HT-29 (cell line): Measurements from ENCODE around the gene MAP3K19. TPM values are rescaled to one million over a fixed set of nuclear protein-coding genes. Genes with fewer than 3 reads are reported as not detected.
"Not testable (repeated sequence)": the region's sequence is repeated elsewhere in the genome, so short reads cannot be mapped to it uniquely, and the experiment has no call there.

Source experiments
- DNase-seq: peaks from one replicate; pipeline ENCODE4 v3.0.0-alpha.2; 2015; ENCODE audit warnings: low spot score
- total RNA-seq: library from RNA; depleted of rRNA; stranded (reverse); fragments of >200 nt; shearing (Covaris generic); gene quantifications from 2 replicates; pipeline ENCODE4 v1.2.3, GENCODE V29; 2014

Gene MAP3K19
- total RNA-seq, 1 experiment from 2014 or later: not detected

DNA sequence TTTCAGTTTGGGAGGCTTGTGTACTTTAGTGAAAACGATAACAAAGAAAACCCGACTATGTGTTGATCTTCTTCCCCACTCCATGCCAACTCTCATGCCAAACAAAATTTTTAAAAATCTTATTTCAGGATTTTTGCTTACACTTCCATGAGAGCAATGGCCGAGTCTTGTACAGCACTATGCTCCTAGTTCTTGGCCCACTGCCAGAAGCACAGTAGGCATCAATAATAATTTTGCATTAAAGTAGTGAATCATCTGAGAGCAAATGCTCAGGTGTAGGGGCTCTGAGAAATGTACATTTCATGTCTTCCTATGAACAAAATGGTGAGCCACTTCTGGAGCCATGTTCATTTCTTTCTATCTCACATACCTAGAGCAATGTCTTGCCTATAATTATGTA, 62.2 kb downstream of the MAP3K19 start:
- DNase-seq: no peak

DNA sequence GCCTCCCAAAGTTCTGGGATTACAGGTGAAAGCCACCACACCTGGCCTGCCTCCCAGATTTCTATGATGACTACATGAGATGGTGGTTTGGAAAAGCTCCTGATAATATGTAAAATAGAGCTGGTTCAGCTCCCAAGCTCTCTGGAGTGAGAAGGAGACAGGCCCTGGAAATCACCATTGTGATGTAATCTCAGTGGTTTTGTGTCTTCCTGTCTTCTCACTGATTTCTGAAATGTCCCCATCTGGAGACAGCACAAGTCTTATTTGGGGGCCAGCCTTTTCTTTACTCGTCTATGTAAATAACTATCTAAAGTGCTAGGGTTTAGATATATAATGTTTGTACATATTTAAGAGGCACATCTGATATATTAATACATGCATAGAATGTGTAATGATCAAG, 64.6 kb downstream of the MAP3K19 start:
- DNase-seq: no peak

DNA sequence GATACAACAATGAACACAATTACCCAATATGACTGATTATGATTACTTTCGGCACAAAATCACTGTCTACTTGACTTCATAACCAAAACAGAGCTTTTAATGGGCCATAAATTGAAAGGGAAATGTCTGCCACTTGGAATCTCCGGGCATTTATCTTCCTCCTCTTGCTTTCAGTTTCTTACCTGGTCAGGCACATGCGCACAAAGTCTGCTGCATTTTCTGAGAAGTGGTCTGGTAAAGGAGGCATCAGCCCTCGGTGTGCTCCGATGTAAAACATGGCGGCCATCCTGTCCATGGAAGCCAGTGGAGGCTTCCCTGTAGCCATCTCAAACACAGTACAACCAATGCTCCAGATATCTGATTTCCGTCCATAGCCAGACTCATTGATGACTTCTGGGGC, 66.6 kb downstream of the MAP3K19 start:
- no peak for DNase-seq

DNA sequence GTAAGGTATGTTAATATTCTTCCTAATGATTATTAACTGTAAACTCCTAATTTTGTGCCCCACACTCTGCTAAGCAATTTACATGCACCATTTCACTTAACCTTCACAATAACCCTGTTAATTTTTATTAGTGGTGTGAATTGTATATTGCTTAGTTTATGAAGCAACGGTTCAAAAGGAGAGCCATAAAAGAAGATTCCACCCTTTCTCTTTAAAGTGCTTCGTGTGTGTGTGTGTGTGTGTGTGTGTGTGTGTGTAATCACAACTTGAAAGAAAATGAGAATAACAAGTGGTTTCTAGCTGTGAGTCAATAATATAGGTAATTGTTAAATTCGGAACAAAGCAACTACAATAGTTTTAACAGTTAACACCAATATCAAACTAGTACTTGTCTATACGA, 68.0 kb downstream of the MAP3K19 start:
- no peak for DNase-seq

DNA sequence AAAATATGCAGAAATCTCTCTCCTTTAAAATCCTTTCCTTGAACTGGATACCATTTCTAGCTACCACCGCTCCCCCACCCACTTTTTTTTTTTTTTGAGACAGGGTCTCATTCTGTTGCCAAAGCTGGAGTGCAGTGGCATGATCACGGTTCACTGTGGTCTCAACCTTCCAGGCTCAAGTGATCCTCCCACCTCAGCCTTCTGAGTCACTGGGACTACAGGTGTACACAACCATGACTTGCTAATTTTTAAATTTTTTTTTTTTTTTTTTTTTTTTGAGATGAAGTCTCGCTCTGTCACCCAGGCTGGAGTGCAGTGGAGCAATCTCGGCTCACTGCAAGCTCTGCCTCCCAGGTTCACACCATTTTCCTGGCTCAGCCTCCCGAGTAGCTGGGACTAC, 70.1 kb downstream of the MAP3K19 start:
- not testable (repeated sequence) for DNase-seq

DNA sequence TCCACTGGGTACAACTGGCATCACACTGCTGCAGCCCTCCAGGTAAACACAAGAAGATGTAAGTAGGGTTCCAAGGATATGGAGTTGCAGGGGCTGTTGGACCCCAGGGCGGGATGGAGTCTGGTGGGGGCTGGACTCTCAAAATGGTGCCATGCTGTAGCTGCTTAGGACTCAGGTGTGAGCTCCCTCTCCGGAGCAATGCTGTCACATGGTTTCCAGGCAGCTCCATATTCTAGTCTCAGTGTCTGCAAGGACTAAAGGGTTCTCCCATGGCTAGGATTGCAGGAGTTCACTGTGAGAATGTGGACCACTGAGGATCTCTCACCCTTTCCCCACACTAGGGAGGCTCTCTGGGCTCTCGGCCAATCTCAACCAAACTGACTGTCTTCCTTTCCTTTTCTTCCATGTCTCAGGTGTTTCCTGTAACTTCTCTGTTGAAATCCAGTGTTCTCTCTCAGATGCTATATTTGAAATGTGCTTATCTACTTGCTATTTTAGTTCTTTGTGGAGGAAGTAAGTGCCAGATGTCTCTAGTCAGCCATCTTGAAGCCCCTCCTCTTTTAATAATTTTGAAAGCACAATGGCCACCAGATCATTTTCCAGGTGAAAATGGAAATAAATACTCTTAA, 71.1 kb downstream of the MAP3K19 start:
- DNase-seq: no peak

DNA sequence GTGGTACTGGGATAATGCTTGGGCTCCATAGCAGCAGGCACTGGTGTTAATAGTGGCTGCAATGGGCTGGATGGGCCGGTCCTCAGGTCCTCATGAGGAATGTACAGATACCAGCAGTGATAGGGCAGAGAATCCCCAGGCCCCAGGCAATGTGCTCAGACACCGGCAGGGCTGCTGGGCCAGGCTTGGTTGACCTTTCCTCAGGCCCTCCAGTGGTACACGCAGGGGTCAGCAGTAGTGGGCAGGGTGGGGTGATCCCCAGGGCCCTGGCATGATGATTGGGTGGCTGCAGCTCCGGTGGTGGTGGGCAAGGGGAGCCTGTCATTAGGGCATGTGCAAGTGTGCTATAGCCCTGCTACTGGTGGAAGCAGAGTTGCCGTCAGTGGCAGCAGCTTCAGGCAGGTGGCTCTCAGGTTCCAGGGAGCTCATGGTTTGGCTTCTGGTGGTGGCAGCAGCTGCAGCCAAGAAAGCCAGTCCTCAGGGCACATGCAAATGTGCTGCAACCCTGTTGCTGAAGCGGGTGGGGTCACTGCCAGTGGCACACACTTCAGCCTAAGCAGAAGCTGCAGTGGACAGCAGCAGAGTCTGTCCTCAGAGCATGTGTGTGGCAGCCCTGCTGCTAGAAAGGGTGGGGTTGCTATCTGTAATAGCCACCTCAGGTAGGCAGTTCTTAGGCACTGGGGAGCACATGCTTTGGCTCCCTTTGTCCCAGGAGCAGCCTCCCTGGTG, 71.8 kb downstream of the MAP3K19 start:
- no peak for DNase-seq

DNA sequence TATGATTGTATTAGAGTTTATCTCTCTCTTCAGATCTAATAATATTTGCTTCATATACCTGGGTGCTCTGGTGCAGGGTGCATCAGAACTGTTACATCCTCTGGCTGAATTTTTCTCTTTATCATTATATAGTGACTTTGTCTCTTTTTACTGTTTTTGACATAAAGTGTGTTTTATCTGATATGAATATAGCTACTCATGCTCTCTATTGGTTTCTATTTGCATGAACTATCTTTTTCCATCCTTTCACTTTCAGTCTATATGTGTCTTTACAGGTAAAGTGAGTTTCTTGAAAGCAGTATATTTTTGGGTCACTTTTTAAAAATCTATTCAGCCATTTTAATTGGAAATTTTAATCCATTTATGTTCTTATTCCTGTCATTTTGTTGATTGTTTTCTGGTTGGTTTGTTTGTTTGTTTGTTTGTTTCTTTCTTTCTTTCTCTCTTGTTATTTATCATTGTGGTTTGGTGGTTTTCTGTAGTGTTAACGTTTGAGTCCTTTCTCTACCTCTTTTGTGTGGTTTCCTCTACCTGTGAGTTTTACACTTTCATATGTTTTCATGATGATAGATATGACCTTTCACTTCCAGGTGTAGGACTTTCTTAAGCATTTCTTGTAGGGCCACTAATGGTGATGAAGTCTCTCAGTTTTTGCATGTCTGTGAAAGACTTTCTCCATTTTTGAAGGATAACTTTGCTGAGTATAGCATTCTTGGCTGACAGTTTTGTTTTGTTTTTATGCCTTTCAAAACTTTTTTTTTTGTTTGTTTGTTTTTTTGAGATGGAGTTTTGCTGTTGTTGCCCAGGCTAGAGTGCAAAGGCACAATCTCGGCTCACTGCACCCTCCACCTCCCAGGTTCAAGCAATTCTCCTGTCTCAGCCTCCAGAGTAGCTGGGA, 73.8 kb downstream of the MAP3K19 start:
- DNase-seq: no peak

DNA sequence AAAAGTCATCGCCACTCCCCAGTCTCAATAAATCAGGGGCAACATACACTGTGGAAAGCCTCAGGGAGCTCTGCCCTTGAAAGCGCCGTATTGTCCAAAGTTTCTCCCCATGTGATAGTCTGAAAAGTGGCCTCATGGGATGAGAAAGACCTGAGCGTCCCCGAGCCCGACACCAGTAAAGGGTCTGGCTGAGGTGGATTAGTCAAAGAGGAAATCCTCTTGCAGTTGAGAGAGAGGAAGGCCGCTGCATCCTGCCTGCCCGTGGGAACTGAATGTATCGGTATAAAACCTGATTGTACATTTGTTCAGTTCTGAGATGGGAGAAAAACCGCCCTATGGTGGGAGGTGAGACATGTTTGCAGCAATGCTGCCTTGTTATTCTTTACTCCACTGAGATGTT, 80.1 kb downstream of the MAP3K19 start:
- DNase-seq: not testable (repeated sequence)

DNA sequence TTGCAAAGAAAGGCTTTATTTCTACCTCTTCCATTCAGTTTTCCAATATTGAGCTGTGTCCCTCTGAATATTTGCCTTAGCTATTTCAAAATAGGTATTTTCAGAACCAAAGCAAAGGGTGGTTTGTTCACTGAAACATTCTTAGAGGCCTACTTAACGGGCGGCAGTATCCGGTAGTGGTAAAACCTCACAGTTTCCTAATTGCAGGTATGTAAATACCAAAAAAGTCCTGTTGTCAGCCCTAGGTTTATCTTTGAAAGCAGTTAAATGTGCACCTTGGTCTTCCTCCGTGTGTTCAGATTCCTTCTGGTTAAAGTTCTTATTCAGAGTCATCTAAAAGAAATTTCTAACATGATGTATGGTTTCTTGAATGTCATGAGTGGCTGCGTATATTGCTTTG, 89.8 kb downstream of the MAP3K19 start:
- no peak for DNase-seq

DNA sequence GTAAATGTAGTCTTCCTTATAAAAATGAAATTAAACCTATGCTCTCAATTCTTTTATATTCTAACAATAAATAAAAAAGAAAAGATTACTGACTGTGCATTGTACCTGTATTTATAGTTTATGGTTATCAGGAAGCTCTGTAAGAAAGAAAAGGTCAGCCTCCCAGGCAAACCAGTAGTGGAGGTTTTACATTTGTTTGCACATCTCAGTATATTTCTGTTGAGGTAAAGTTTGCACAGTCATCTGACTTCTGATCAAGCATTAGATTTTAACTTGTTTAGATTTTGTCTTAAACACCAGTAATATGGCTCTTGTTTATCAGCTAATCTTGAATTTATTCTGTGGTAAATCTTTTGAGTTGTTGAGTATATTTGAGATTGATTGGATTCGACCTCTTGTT, 91.5 kb downstream of the MAP3K19 start:
- no peak for DNase-seq

DNA sequence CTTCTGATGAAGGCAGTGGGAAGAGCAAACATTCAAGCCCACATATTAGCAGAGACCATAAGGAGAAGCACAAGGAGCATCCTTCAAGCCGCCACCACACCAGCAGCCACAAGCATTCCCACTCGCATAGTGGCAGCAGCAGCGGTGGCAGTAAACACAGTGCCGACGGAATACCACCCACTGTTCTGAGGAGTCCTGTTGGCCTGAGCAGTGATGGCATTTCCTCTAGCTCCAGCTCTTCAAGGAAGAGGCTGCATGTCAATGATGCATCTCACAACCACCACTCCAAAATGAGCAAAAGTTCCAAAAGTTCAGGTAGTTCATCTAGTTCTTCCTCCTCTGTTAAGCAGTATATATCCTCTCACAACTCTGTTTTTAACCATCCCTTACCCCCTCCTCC, 93.2 kb downstream of the MAP3K19 start:
- no peak for DNase-seq

DNA sequence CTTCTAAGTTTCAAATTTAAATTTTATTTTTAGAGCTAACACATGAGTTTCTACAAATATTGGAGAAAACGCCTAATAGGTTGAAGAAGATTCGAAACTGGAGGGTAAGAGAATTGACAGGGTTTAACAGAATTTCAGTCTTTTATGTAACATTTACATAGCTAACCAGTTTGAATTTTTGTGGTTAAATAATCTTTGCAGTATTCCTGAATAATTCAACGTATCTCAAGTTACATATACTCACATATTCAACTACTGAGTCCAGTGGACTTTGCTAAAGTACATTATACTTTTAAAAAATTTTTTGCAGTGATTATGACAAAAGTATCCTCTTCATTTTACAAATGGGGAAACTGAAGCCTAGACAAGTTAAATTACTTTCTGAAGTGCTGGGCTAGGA, 94.6 kb downstream of the MAP3K19 start:
- DNase-seq: no peak

DNA sequence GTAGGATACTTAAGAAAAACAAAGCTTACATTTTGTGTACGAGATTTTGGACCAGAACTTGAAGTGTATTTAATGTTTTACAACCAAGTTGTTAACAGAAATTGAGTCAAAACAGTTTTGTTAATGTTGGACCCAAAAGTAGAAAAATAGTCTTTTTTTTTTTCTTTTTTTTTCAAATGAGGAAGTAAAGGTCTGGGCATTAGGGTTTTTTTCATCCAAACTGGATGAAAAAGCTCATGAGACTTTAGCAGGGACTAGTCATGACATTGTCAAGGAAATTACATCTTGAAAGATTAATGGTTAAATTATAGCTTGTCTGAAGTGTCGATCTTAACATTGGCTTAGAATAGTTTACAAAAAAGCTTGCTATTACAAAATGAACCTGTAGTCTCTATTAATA, 96.4 kb downstream of the MAP3K19 start:
- no peak for DNase-seq

DNA sequence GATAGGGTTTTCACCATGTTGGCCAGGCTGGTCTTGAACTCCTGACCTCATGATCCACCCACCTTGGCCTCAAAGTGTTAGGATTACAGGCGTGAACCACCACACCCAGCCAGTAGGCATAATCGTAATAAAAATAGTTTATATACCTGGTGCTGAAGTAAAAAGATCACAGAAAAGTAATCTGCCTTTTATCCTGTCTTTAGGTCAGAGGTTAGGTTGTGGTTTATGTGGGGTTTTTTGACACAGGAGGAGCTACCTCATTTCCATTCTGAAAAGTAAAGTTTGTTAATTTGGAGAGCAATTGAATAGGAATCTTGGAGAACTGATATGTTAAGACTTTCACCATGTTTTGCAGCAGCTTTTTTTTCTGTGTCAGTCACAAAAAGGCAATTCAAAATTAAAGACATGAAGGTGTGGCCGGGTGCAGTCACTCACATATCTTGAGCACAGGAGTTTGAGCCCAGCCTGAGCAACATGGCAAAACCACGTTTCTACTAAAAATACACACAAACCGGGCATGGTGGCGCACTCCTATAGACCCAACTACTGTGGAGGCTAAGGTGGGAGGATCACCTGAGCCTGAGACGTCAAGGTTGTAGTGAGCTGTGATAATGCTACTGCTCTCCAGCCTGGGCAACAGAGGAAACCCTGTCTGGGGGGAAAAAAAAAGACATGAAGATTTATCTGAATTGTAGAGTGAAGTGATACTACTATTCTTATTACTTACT, 97.1 kb downstream of the MAP3K19 start:
- no peak for DNase-seq

DNA sequence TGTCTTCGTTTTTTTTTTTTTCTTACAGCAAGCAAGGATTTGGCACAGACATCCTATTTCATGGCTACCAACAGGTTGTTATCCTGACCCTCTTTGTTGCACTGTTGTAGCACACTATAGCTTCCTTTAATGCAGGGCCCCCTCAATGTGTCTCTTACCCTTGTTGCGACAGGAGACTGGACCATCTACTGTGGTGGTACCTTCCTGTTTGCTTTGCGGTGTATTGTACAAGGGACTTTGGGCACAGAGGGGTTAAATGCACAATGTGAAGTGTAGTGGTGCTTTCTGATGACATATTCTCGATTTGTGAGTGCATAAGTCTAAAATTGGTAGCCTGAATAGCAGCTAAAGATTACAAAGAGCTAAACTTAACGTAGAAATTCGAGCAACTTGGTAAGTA, 101.2 kb downstream of the MAP3K19 start:
- DNase-seq: no peak

DNA sequence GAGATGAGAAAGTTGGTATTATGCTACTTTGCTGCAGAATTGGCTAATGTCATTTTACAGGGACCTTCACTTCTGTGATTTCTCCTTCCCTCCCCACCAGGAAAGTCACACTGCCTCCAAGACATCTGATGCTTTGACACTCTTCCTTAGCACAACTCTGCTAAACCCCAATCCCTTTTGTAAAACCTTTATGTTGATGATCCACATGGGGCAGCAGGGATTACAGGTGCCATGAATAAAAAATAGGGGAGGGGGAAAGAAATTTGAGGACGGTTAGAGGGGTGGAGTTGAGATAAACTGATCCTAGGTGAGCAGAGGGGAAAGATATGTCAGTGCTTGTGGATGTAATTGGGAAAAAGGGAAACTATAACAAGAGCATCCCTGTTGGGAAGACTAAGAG, 102.3 kb downstream of the MAP3K19 start:
- no peak for DNase-seq

DNA sequence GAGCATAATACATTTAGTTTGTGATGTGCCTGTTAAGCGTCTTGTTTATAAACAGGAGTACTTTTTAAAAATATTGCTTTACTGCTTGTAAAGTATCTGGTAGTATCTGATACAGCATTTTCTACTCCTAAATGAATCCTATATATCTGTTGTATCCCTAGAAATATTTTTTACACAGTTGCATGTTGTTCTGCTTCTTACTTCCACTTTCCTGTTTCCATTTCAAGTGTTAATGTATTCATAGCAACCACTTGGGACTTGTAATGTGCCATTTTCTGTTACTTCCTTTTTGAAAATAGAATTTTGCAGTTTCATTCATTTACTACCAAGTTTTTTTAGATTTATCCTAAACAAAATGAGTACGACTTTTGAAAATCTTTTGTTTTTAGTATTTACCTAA, 103.7 kb downstream of the MAP3K19 start:
- no peak for DNase-seq

DNA sequence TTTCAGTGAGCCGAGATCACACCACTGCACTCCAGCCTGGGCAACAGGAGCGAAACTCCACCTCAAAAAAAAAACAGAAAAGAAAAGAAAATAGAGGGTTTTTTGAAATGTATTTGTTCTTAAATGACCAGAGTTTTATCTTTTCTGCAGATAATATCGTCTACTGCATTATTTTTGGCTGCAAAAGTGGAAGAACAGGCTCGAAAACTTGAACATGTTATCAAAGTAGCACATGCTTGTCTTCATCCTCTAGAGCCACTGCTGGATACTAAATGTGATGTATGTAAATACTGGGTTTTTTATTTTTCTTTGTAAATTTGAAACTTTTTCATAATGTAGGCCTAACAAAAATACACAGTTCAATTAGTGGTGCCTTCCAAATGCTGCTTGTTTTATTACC, 110.6 kb downstream of the MAP3K19 start:
- no peak for DNase-seq

DNA sequence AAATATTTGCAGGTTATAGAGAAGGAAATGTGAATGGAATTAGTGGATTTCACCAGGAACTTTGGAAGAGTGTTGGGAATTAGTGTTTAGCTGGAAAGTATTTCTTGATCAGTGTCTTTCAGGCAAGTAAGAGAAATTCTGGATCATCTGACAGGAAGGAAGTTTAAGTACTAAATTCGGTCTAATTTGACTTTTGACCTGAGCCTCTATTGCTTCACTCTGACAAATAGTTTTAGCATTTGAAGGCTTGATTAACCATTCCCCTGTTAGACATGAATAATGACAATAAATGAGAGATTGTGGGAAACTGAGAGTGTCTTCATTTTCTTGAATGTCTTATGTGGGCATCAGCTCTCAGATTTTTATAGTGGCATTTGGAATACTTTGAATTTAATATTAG, 112.6 kb downstream of the MAP3K19 start:
- no peak for DNase-seq

DNA sequence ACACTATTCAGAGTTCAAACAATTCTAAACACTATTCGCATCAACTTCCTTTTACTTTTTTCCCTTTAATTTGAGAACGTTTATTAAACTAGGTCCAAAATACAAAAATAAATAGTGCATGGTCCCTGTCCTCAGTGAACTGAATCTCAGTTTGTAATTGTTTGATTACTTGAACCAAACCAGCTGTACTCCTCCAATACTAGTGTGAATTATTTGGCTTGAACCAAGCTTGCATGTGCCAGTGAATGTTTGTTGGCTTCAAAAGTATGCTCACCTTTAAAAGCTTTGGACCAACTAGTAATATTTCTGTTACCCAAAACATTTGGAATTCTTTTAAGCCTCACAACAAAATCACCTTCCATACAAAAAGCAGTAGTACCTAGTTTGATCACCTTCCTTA, 113.1 kb downstream of the MAP3K19 start:
- no peak for DNase-seq

DNA sequence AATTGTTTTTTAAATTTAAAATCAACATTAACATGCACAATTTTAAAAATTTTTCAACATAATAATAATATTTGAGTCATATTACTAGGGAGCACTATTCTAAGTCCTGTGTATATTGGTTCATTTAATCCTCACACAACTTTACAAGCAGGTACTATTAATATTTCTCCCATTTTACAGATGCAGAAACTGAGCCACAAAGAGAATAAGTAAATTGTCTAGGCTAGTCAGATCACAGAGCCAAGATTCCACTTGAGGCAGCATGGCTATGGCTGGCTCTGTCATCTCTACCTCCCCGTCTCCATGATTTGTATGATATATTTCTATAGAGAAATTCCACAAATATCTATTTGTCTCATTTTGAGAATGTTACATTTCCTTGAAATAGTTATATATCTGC, 113.5 kb downstream of the MAP3K19 start:
- no peak for DNase-seq
